ENCODE results near the gene SH2D1B. TPM values are rescaled to one million over a fixed set of nuclear protein-coding genes. Genes with fewer than 3 reads are reported as not detected.

SH2D1B gene
- total and polyA plus RNA-seq, 2 experiments from 2014 or later, result not detected

DNA sequence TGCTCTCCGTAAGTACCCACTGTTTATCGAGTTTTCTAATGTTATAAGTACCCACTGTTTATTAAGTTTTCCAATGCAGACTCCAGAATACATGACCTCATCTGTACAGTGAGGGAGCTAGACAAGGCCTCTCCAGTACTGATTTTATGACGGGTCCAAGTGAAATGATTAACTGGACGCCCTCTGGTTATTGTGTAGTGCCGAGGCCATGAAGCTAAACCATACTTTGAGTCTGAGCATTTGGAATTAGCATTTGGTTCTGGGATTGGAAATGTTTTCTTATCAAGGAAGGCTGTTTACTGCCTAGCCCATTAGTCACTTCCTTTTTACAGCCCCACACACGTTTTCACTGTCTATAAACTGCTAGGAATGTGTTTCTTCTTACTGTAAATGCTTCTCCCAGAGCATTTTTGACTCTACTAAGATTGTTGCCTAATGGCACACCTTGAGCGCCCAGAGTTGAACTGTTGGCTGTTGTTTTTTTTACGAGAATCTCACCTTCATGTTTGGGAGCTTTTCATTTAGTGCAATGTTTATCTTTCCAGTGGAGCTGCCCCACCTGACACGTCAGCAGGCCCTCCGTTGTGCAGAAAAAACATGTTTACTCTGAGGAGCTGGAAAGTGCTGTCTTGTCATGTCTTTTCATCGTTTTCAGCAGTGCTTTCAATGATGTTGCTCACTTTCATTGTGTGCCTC is 62.2 kb downstream of the SH2D1B start:
- peaks cover 9% of the 10 kb centered on the region; the same call in 1 of the 2 replicates for H3K4me1 ChIP-seq (ENCODE audit: insufficient read depth)
- Mint-ChIP-seq H3K36me3 (ENCODE audit: low read depth) (peaks cover 7% of the 10 kb centered on the region; the same call in 2 of the 3 replicates), H3K9me3 (no peaks in the 10 kb centered on the region), H3K27ac (no peak overlapping the region), H3K4me1 (peaks cover 23% of the 10 kb centered on the region), H3K27me3 (ENCODE audit: insufficient read depth, low read depth, poor library complexity) (peaks cover 6% of the 10 kb centered on the region), H3K4me3 (no peak overlapping the region)
- no peak overlapping the region for H3K4me2 ChIP-seq
- no peaks in the 10 kb centered on the region for H3F3A ChIP-seq (replicated peaks; ENCODE audit: low read depth)
- no peaks in the 10 kb centered on the region for H4K20me1 ChIP-seq (replicated peaks; ENCODE audit: insufficient read depth)
- no peak for DNase-seq (ENCODE audit: low spot score)
- no peak overlapping the region for H3K27ac ChIP-seq (ENCODE audit: low read depth)
- no peak overlapping the region for H3K4me3 ChIP-seq
- no peak for ATAC-seq
- H3K36me3 ChIP-seq (ENCODE audit: insufficient read depth), result no peaks in the 10 kb centered on the region
- no peaks in the 10 kb centered on the region for H3K27me3 ChIP-seq (ENCODE audit: insufficient read depth)
- TF ChIP-seq POLR2AphosphoS5 (IDR thresholded peaks at IDR 0.05; ENCODE audit: low read depth) (no peak), NANOG (IDR thresholded peaks at IDR 0.05; ENCODE audit: borderline replicate concordance) (no peak), ZNF331 (CRISPR knock-in tag; IDR thresholded peaks at IDR 0.05; ENCODE audit: low read depth) (no peak), ZNF114 (CRISPR knock-in tag; IDR thresholded peaks at IDR 0.05) (no peak), REST (IDR thresholded peaks at IDR 0.05; ENCODE audit: unreplicated experiment) (no peak), JUNB (IDR thresholded peaks at IDR 0.05; ENCODE audit: unreplicated experiment) (no peak), EZH2phosphoT487 (IDR thresholded peaks at IDR 0.05; ENCODE audit: unreplicated experiment) (no peak), EZH2 (IDR thresholded peaks at IDR 0.05; ENCODE audit: low read depth, unreplicated experiment) (no peak), STAT1 (IDR thresholded peaks at IDR 0.05; ENCODE audit: unreplicated experiment) (no peak), CREB1 (CRISPR knock-in tag; IDR thresholded peaks at IDR 0.05; ENCODE audit: low read depth) (no peak)
- TF ChIP-seq, protein P1, sequence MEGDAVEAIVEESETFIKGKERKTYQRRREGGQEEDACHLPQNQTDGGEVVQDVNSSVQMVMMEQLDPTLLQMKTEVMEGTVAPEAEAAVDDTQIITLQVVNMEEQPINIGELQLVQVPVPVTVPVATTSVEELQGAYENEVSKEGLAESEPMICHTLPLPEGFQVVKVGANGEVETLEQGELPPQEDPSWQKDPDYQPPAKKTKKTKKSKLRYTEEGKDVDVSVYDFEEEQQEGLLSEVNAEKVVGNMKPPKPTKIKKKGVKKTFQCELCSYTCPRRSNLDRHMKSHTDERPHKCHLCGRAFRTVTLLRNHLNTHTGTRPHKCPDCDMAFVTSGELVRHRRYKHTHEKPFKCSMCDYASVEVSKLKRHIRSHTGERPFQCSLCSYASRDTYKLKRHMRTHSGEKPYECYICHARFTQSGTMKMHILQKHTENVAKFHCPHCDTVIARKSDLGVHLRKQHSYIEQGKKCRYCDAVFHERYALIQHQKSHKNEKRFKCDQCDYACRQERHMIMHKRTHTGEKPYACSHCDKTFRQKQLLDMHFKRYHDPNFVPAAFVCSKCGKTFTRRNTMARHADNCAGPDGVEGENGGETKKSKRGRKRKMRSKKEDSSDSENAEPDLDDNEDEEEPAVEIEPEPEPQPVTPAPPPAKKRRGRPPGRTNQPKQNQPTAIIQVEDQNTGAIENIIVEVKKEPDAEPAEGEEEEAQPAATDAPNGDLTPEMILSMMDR (conservative IDR thresholded peaks at IDR 0.05; ENCODE audit: low read depth in 2 of 2), result no peak
- TF ChIP-seq, protein P2, sequence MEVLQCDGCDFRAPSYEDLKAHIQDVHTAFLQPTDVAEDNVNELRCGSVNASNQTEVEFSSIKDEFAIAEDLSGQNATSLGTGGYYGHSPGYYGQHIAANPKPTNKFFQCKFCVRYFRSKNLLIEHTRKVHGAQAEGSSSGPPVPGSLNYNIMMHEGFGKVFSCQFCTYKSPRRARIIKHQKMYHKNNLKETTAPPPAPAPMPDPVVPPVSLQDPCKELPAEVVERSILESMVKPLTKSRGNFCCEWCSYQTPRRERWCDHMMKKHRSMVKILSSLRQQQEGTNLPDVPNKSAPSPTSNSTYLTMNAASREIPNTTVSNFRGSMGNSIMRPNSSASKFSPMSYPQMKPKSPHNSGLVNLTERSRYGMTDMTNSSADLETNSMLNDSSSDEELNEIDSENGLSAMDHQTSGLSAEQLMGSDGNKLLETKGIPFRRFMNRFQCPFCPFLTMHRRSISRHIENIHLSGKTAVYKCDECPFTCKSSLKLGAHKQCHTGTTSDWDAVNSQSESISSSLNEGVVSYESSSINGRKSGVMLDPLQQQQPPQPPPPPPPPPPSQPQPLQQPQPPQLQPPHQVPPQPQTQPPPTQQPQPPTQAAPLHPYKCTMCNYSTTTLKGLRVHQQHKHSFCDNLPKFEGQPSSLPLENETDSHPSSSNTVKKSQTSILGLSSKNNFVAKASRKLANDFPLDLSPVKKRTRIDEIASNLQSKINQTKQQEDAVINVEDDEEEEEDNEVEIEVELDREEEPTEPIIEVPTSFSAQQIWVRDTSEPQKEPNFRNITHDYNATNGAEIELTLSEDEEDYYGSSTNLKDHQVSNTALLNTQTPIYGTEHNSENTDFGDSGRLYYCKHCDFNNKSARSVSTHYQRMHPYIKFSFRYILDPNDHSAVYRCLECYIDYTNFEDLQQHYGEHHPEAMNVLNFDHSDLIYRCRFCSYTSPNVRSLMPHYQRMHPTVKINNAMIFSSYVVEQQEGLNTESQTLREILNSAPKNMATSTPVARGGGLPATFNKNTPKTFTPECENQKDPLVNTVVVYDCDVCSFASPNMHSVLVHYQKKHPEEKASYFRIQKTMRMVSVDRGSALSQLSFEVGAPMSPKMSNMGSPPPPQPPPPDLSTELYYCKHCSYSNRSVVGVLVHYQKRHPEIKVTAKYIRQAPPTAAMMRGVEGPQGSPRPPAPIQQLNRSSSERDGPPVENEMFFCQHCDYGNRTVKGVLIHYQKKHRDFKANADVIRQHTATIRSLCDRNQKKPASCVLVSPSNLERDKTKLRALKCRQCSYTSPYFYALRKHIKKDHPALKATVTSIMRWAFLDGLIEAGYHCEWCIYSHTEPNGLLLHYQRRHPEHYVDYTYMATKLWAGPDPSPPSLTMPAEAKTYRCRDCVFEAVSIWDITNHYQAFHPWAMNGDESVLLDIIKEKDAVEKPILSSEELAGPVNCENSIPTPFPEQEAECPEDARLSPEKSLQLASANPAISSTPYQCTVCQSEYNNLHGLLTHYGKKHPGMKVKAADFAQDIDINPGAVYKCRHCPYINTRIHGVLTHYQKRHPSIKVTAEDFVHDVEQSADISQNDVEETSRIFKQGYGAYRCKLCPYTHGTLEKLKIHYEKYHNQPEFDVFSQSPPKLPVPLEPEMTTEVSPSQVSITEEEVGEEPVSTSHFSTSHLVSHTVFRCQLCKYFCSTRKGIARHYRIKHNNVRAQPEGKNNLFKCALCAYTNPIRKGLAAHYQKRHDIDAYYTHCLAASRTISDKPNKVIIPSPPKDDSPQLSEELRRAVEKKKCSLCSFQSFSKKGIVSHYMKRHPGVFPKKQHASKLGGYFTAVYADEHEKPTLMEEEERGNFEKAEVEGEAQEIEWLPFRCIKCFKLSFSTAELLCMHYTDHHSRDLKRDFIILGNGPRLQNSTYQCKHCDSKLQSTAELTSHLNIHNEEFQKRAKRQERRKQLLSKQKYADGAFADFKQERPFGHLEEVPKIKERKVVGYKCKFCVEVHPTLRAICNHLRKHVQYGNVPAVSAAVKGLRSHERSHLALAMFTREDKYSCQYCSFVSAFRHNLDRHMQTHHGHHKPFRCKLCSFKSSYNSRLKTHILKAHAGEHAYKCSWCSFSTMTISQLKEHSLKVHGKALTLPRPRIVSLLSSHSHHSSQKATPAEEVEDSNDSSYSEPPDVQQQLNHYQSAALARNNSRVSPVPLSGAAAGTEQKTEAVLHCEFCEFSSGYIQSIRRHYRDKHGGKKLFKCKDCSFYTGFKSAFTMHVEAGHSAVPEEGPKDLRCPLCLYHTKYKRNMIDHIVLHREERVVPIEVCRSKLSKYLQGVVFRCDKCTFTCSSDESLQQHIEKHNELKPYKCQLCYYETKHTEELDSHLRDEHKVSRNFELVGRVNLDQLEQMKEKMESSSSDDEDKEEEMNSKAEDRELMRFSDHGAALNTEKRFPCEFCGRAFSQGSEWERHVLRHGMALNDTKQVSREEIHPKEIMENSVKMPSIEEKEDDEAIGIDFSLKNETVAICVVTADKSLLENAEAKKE (CRISPR knock-in tag; IDR thresholded peaks at IDR 0.05), result no peak
- TF ChIP-seq, protein P3, sequence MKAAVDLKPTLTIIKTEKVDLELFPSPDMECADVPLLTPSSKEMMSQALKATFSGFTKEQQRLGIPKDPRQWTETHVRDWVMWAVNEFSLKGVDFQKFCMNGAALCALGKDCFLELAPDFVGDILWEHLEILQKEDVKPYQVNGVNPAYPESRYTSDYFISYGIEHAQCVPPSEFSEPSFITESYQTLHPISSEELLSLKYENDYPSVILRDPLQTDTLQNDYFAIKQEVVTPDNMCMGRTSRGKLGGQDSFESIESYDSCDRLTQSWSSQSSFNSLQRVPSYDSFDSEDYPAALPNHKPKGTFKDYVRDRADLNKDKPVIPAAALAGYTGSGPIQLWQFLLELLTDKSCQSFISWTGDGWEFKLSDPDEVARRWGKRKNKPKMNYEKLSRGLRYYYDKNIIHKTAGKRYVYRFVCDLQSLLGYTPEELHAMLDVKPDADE (IDR thresholded peaks at IDR 0.05), result no peak
- no peak overlapping the region for H2AFZ ChIP-seq
- H3K79me2 ChIP-seq (replicated peaks; ENCODE audit: insufficient read depth), result no peaks in the 10 kb centered on the region
- H3K9me2 ChIP-seq (ENCODE audit: insufficient read depth), result no peaks in the 10 kb centered on the region
